AG08396 (cell line): ENCODE data around the gene EXOC6B.

Experiments used
- DNase-seq: peaks from one replicate; pipeline ENCODE4 v3.0.0; 2012; ENCODE audit warnings: low spot score, mixed read lengths

Gene EXOC6B

DNA sequence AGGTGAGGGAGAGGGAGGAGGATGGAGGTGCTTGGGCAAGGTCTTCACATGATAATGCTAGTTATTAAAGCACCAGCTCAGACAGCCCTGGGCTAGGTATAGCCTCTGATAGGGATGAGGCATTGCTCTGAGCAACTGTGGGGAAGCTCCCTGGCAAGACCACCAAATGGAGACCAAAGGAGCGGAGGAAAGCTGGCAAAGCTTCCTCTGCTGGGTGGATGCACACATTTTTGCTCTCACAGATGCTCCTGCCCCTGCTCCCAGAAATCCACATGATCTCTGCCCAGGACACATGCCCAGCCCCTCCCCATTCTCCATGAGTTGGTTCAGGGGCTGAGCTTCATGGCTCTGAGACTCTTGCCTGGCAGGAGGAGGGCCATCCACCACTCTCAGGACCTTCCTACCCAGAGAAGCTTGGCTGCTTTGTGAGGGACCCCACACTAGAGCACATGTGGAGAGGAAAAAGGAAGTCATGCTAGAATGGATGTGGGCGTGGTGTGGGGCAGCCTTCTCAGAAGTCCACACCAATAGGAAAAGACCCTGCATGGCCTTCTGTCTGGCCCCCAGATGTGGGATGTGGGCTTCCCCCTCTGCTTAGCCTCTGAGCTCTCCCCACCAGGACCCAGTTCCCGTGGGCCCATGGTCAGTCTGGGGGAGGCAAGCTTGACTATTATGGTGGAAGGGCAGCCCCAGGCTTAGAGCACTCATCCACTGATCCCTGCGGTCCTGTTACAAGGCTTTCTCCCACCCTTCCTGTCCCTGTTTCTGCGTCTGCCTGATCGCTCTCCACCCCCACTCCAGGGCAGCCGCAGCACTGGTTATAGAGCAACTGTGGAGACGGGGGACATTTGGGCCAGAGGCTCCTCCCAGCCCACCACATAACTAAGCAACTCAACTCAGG, 667.7 kb downstream of the EXOC6B start:
- DNase-seq, result no peak

GRCh38 chr2:72156872-72157271, 669.0 kb downstream of the EXOC6B start:
- DNase-seq, result no peak

- no peak for DNase-seq
Observed at GRCh38 chr2:72155737-72156136, 670.1 kb downstream of the EXOC6B start.

- no peak for DNase-seq
Observed at GRCh38 chr2:72155151-72155550, 670.7 kb downstream of the EXOC6B start.

GRCh38 chr2:72154386-72154975, 671.4 kb downstream of the EXOC6B start:
- no peak for DNase-seq

DNA sequence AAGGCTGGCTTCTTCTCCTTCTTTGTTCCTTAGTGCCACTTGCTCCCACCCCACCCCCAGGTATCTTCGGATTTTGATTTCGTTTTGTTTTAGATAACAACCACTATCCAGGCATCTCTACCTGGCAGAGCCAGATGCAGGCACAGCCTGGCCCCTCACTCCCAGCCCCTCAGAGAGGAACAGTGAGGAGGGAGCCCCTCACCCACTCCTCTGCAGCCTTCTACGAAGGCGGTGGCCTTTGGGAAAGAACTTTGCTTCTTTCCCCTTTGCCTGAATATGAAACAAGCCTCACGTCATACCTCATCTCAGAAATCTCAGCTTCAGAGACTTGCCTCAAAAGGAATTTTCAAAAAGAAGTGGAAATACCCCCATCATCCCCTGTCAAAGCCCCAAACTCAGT, 671.9 kb downstream of the EXOC6B start:
- no peak for DNase-seq

DNA sequence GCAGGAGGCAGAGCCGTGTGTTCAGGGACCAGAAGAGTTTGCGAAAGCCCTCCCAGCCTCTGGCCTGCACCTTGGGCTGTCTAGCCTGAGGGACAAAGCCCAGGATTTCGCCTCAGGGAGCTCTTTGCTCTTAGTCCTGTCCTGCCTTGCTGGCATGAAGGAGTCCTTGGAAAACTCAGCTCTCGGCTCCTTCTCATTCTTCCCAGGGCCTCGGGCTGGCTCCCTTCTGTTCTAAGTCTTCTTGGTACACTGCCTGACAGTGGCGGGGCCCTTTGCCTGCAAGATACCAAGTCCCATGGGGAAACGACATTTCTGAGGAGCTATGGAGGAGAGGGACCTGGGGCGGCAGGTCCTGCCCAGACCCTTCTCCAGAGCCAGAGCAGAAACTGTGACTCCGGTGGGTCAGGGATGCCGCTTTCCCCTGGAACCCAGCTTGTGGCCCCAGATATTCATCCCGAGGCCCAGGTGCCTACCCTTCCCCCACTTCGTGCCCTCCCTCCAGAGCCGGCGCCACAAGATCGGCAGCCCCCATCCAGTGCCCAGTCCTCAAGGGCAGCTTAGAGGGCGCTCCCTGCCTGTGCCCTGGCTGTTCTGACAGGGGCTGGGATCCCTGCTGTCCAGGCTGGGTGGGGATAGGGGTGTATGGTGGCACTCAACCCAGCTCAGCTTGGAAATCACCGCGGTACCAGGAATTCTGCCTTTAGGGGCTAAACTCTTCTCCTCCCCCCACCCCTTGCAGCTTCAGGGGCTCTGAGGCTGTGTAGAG, 672.6 kb downstream of the EXOC6B start:
- no peak for DNase-seq

DNA sequence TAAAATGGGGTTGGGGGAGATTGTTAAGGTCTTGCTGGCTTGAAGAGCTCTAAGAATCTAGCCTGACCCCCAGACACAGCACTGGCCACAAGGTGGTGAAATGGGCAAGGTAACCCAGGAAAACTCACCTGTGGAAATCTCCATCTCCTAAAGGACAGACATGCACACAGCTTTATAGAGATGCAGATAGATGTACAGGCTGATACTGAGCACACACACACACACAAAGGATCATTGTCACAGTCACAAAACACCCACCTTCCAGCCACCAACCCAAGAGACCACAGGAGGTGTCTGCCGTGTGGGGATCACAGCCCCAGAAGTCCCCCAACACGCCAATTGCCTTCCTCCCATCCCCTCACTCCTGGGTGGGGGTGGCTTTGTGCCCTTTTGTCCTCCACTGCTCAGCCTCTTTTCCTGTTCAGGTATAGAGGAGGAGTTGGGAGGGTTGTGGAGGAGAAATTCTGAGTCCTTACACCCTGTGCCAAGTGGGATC, 674.9 kb downstream of the EXOC6B start:
- no peak for DNase-seq

GRCh38 chr2:72150157-72150860, 675.5 kb downstream of the EXOC6B start:
- DNase-seq, result peak; percentile 89

DNA sequence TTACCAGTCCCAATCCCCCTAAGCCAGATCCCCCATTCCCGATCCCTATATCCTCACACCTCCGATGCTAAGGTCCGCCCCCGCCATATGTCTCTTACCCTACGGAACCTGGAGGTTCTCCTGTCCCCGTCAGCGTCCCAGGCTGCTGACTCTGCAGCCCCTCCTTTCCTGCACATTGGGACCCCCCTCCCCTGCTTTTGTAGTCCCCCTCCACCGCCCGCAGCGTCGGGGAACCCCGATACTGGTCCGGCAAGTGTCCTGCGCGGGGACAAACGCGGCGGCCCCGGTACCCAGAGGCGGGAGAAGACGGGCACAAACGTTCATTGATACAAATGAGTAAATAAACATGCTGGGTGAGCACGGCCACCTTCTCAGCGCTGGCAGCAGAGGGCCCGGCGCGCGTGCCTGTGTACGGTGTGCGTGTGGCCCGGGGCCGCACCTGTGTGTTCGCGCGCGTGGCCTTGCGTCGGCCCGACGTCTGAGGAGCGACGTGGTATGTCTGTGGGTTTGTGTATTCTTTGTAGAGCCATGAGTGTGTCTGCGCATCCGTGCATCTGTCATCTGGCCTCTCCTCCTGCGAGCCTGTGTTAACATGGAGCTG, 676.2 kb downstream of the EXOC6B start:
- no peak for DNase-seq

DNA sequence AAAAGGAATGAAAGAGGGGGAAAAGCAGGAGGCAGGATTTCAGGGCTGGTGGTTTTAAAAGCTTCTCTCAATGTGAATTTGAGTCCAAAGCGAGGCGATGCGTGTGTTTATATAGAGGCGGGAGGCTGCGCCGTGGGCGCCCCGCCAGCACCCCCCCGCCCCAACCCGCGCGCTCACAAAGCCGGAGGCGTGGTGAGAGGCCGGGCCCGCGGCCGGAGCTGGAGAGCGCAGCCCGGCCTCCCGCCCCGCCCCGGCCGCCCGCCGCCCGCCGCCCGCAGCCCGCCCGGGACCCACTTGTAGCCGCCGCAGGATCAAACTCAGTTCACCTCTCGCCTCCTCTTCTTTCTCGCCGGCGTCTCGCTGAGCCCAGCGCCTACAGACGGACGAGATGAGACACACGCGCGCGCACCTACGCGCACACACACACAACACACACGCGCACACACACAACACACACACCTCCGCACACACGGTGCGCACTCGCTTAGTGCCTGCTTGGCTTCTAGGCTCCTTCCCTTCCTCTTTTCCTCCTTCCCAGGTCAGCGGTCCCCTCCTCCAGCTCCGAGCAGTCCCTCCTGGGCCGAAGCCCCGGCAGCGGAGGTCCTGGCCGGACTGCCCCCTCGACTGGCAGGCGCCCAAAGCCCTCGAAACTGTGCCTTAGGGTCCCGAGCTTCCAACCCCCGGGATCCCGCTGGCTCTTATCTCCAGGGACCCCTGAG, 676.8 kb downstream of the EXOC6B start:
- DNase-seq, result peak; percentile 79

DNA sequence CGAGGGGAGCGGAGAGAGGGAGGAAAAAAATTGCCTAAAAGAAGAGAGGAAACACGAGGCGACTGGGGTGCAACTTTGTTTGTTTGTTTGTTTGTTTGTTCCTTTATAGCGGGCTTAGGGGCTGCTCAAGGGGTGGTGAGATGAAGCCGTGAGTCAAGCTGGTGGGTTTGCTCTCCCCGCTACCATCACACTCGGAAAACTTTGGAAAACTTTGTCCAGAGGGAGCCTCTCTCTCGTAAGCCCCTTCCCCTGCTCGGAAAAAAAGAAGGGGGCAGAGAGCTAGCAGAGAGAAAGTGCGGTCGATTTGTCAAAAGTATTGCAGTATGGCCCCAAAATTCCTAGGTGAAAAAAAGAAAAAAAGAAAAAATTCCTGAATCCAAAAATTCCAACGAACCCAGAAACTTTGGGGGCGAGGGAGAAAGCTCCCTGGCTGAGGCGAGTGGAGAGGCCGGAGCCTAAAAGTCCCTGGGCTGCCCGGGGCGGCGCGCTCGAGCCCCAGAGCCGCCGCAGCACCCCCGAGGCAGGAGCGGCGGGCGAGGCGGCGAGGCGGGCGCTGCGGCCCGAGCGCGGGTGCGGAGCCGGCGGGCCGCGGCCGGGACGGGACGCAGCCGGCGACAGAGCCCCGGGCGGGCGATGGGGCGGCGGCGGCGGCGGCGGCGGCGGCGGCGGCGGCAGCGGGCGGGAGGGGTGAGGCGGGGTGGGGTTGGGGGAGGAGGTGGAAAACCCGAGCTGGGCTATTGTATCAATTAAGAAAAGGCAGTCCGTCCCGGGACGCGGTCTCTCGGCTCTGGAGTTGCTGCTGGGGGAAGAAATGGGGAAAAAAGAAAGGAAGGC, 677.6 kb downstream of the EXOC6B start:
- DNase-seq, result no peak

GRCh38 chr2:72147303-72147971, 678.4 kb downstream of the EXOC6B start, which contains the start of gene CYP26B1:
TSS of gene CYP26B1 (minus strand) at chr2:72147862. CDS start at chr2:72147834, 28 bp downstream.
- DNase-seq, result no peak

DNA sequence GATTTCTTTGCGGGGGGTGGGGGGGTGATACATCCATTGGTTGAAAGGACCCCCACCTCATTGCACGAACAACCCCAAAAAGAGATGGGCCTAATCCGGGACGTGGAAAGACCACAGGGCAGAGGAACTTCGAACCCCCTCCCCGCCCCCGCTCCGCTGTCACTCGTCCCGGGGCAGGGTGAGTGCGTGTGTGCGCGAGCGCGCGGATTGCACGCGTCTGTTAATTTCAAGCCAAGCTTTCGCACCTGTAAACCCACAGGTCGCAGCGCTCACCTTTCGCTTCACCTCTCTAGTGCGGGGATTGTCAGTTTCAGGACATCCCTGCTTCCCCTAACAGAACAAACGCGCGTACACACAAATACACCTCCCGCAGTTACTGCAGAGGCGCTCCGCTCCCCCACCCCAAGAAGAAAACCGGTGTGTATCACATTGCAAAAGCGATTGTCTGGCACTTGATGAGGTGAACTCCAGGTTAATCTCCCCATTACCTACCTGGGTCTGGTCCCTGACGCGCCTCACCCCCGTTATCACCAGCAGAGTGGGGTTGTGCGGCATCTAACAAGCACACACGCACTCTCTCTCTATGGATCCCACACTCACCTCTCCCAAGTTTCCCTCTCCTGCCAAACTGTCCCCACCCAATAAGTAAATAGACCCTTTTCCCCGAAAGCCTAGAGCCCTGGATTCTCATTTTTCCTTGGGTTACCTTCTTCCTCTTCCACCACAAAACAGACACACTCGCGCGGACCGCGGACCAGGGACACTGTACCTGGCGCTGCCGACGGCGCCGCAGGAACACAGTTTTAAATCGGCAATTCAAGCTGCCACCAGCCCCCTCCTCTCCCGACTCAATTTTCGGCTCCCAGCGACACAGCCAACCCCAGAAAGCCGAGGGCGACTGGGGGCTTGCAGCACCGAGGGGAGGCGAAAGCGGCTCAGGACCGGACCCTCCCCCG, 679.2 kb downstream of the EXOC6B start:
- no peak for DNase-seq

DNA sequence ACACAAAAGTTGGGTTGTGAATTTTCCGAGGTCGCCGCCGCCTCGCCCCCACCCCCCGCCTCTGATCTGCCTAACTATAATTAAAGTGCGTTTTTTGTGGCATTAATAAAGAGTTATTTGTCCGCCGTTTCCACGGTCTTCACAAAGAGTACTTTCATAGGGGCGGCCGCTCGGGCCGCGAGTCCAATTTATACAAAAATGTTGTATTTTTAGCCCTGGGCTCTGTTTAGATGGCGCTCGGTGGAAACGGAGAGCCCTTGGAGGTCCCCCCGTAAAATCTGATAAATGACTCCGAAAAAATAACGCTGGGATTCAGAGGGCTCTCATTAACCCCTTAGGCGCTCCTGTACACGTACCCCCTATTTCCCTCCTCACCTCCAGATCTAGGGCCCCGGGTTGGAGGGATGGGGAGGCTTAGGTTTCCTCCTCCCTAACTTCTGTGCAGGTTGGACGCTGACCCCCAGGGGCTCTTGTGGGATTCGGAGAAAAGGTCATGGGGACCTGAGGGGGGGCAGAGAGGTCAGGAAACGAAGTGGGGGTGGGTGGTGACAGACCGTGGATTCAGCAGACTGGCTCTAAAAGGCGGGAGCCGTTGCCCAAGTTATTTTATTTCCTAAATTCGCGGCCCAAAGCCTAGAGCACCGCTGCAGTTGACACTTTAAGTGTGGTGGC, 680.0 kb downstream of the EXOC6B start:
- no peak for DNase-seq

GRCh38 chr2:72145289-72145657, 680.6 kb downstream of the EXOC6B start:
- no peak for DNase-seq

DNA sequence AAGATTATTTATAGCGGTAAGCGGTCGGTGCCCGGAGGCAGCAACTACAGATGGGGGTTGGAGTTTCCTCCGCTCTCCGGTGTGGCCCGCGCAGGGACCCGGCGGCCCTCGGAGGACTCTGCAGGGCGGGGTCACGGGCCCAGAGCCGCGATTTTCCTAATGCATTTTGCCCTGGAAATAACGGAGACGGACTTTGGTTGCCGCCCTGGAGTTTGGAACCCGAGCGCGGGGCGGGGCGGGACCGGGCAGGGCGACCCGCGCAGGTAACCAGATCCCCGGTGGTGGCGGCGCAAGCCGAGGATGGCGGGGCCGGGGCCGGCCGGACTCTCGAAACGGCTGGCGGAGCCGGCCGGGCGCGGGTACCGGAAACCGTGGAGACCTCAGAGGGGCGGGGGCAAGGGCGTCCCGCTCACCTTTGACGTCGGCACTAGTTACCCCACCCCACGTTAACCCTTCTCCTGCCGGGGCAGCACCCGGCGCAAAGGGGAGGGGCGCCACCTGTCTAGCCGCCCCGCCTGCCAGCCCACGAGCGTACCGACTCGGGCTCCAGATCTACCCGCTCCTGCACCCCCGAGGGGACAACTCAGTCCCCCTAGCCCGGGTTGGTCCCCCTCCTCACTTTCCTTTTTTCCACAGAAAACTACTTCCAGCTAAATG, 681.1 kb downstream of the EXOC6B start:
- DNase-seq, result no peak
